Measurements from ENCODE around the gene AZU1.
A peak's percentile ranks its signal among the peaks of the same experiment; 100 is the strongest.

The AZU1 gene

GRCh38 chr19:858868-859843 is 31.5 kb downstream of the AZU1 start, which contains the start of gene CFD:
Gene CFD, plus strand, starts transcription at chr19:859664. Its CDS starts 26 bp downstream, at chr19:859690.
- peak within 1 kb of the TSS; percentile 47 for H3K4me3 ChIP-seq (ENCODE audit: low read depth, low read length)

DNA sequence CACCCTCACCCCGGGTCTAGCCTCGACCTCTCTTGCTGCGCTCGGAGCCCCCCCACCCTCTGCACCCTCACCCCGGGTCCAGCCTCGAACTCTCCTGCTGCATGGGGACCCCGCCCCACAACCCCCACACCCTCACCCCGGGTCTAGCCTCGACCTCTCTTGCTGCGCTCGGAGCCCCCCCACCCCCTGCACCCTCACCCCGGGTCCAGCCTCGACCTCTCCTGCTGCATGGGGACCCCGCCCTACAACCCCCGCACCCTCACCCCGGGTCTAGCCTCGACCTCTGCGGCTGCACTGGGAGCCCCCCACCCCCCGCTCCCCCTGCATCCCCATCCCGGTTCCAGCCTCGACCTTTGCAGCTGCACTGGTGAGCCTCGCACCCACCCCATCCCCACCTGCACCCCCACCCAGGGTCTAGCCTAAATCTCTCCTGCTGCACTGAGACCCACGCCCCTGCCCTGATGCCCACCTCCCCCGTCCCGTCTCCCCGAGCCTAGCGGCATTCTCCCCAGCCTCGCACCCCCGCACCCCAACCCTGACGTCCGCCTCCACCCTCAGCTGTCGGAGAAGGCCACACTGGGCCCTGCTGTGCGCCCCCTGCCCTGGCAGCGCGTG is 33.6 kb downstream of the AZU1 start:
- no peak for TF ChIP-seq CTCF (IDR thresholded peaks at IDR 0.05; ENCODE audit: low read depth, low read length)
- H3K4me3 ChIP-seq (ENCODE audit: low read depth, low read length): no peak overlapping the region

More at GRCh38 chr19:858868-859843, 31.5 kb downstream of the AZU1 start, which contains the start of gene CFD:
- TF ChIP-seq CTCF (IDR thresholded peaks at IDR 0.05; ENCODE audit: low read depth, low read length): no peak

GRCh38 chr19:861756-862580 is 34.3 kb downstream of the AZU1 start:
- no peak for TF ChIP-seq CTCF (IDR thresholded peaks at IDR 0.05; ENCODE audit: low read depth, low read length)
- H3K4me3 ChIP-seq (ENCODE audit: low read depth, low read length): no peak overlapping the region

DNA sequence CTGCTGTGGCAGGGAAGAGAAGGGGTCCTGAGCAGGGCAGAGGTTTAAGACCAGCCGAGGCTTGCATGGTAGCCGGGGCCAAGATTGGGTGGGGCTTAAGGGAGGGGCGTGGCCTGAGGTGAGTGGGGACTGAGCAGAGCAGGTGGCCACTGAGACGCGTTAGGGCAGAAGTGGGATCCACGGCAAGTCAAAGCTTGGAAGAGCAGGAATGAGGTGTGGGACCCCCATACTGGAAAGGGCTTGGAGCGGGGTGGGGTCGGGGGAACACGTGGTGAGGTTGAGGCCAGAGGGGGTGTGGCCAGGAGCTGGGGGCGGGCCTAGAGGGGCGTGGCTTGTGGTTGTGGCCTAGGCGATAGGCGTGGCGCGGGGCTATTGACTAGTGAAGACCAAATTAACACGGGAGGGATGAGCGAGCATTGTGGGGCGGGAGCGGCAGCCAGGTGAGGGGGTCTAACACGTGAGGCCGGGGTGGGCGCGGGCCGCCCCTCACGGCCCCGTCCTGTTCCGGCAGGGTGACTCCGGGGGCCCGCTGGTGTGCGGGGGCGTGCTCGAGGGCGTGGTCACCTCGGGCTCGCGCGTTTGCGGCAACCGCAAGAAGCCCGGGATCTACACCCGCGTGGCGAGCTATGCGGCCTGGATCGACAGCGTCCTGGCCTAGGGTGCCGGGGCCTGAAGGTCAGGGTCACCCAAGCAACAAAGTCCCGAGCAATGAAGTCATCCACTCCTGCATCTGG is 35.1 kb downstream of the AZU1 start:
- no peak for TF ChIP-seq CTCF (IDR thresholded peaks at IDR 0.05; ENCODE audit: low read depth, low read length)
- H3K4me3 ChIP-seq (ENCODE audit: low read depth, low read length): no peak overlapping the region

GRCh38 chr19:863315-863620 is 35.6 kb downstream of the AZU1 start:
- no peak for TF ChIP-seq CTCF (IDR thresholded peaks at IDR 0.05; ENCODE audit: low read depth, low read length)
- H3K4me3 ChIP-seq (ENCODE audit: low read depth, low read length): no peak overlapping the region

- no peak overlapping the region for H3K4me3 ChIP-seq (ENCODE audit: low read depth, low read length)
- no peak for TF ChIP-seq CTCF (IDR thresholded peaks at IDR 0.05; ENCODE audit: low read depth, low read length)
Measured at GRCh38 chr19:866769-867300, 39.2 kb downstream of the AZU1 start.
